PC-3 (cell line): ENCODE measurements around the gene STPG2. TPM values are rescaled to one million over a fixed set of nuclear protein-coding genes. Genes with fewer than 3 reads are reported as not detected.

Source experiments
- ATAC-seq: fragments of 200-7000 bp; cut with Tn5 transposase; 2 replicates; pipeline ENCODE4 v1.9.1; 2020; ENCODE audit warnings: mild to moderate bottlenecking, moderate library complexity
- BruUV-seq: library from RNA; stranded (reverse); fragments of 400-500 nt; replicated peaks from 2 replicates; lab custom pipeline; 2021; lab: Mats Ljungman, UMichigan
- CTCF ChIA-PET: fragments of 300-600 bp; sonication (Branson Sonifier 250); formaldehyde crosslinking; loops from one replicate; lab custom pipeline; 2022; ENCODE audit warnings: antibody characterized with exemption; lab: Charles Lee
- POLR2A ChIA-PET: fragments of 300-600 bp; sonication (Branson Sonifier 250); formaldehyde crosslinking; loops from one replicate; lab custom pipeline; 2022; ENCODE audit warnings: antibody characterized with exemption; ENCODE audit not compliant: unreplicated experiment; lab: Charles Lee
- DNase-seq: peaks from one replicate; pipeline ENCODE4 v3.0.0-alpha.2; 2015
- H2AFZ ChIP-seq: fragments of 300-600 bp; sonication (generic); 2 replicates; pipeline ENCODE4 v1.6.0; 2016; ENCODE audit warnings: antibody characterized with exemption, low read length
- H3F3A ChIP-seq: fragments of 300-600 bp; sonication (generic); one replicate; pipeline ENCODE4 v1.6.0; 2017; ENCODE audit warnings: antibody characterized with exemption, low read length, control low read depth, mild to moderate bottlenecking; ENCODE audit not compliant: unreplicated experiment
- H3K27ac ChIP-seq: fragments of 300-600 bp; sonication (generic); 2 replicates; pipeline ENCODE4 v1.5.1; 2016; ENCODE audit warnings: mild to moderate bottlenecking, low read length
- H3K27me3 ChIP-seq: fragments of 300-600 bp; sonication (generic); 2 replicates; pipeline ENCODE4 v1.6.1; 2016; ENCODE audit warnings: low read length, mixed read lengths
- H3K36me3 ChIP-seq: fragments of 300-600 bp; sonication (generic); 2 replicates; pipeline ENCODE4 v1.6.1; 2016; ENCODE audit warnings: low read depth, mixed run types, low read length, mixed read lengths
- H3K4me1 ChIP-seq: fragments of 300-600 bp; sonication (generic); 2 replicates; pipeline ENCODE4 v1.5.1; 2016; ENCODE audit warnings: low read length; ENCODE audit not compliant: insufficient read depth
- H3K4me2 ChIP-seq: fragments of 300-600 bp; sonication (generic); 2 replicates; pipeline ENCODE4 v1.6.0; 2016; ENCODE audit warnings: low read length
- H3K4me3 ChIP-seq: fragments of 300-600 bp; sonication (generic); 2 replicates; pipeline ENCODE4 v1.5.1; 2016; ENCODE audit warnings: mild to moderate bottlenecking, low read length, mixed read lengths
- H3K79me2 ChIP-seq: fragments of 300-600 bp; sonication (generic); 2 replicates; pipeline ENCODE4 v1.6.1; 2017; ENCODE audit warnings: low read length, mixed read lengths
- H3K9ac ChIP-seq: fragments of 300-600 bp; sonication (generic); 2 replicates; pipeline ENCODE4 v1.6.0; 2016; ENCODE audit warnings: mild to moderate bottlenecking, low read length
- H3K9me2 ChIP-seq: fragments of 300-600 bp; sonication (generic); replicated peaks from 2 replicates; pipeline ENCODE4 v1.6.1; 2016; ENCODE audit warnings: mixed run types, low read length, mixed read lengths
- H3K9me3 ChIP-seq: fragments of 300-600 bp; sonication (generic); 2 replicates; pipeline ENCODE4 v1.6.1; 2016; ENCODE audit warnings: low read length, mixed read lengths
- H4K20me1 ChIP-seq: fragments of 300-600 bp; sonication (generic); 2 replicates; pipeline ENCODE4 v1.6.1; 2016; ENCODE audit warnings: low read length, mixed read lengths
- EZH2 ChIP-seq: fragments of 300-600 bp; sonication (generic); IDR thresholded peaks from one replicate; pipeline ENCODE4 v1.6.1; 2017; ENCODE audit warnings: antibody characterized with exemption, mild to moderate bottlenecking, low read length; ENCODE audit not compliant: unreplicated experiment
- EZH2phosphoT487 ChIP-seq: fragments of 300-600 bp; sonication (generic); IDR thresholded peaks from 2 replicates; pipeline ENCODE4 v1.6.1; 2018; ENCODE audit warnings: mild to moderate bottlenecking, antibody characterized with exemption, low read length, borderline replicate concordance
- intact Hi-C: fragments of 100-400 bp; cut with micrococcal nuclease; formaldehyde crosslinking; loops from 2 replicates; pipeline ENCODE4 v1.9.0; 2023
- total RNA-seq: library from RNA; depleted of rRNA; stranded (reverse); fragments of >200 nt; gene quantifications from 2 replicates; pipeline ENCODE4 v1.2.3, GENCODE V29; 2014
- TF ChIP-seq, protein P1 (sequence below): fragments of 300-600 bp; sonication (generic); conservative IDR thresholded peaks from 2 replicates; pipeline ENCODE4 v1.5.1; 2017; ENCODE audit warnings: antibody characterized with exemption, low read depth, mild to moderate bottlenecking, low read length

The STPG2 gene
- total RNA-seq, 1 experiment from 2014 or later = not detected

- no peaks in the 10 kb centered on the region for H3K9me2 ChIP-seq
- ChIA-PET POLR2A (no interaction called here), CTCF (no interaction called here)
- no peaks in the 10 kb centered on the region for H3K4me1 ChIP-seq
- no peak overlapping the region for H3K4me3 ChIP-seq
- intact Hi-C loops = no loop called here
- no peaks in the 10 kb centered on the region for H3K27me3 ChIP-seq
- no peak overlapping the region for H3K4me2 ChIP-seq
- H4K20me1 ChIP-seq = no peaks in the 10 kb centered on the region
- H3K9ac ChIP-seq = no peak overlapping the region
- H3F3A ChIP-seq = no peaks in the 10 kb centered on the region
- ATAC-seq (no peak), DNase-seq (no peak)
- no peak overlapping the region for H3K27ac ChIP-seq
- BruUV-seq = no TSS peak
- no peaks in the 10 kb centered on the region for H3K79me2 ChIP-seq
- H2AFZ ChIP-seq = no peak overlapping the region
- no peaks in the 10 kb centered on the region for H3K9me3 ChIP-seq
- H3K36me3 ChIP-seq = no peaks in the 10 kb centered on the region
- no peak for TF ChIP-seq EZH2phosphoT487
These were observed 292.2 kb downstream of the STPG2 start for GRCh38 chr4:97851115-97851514.

DNA sequence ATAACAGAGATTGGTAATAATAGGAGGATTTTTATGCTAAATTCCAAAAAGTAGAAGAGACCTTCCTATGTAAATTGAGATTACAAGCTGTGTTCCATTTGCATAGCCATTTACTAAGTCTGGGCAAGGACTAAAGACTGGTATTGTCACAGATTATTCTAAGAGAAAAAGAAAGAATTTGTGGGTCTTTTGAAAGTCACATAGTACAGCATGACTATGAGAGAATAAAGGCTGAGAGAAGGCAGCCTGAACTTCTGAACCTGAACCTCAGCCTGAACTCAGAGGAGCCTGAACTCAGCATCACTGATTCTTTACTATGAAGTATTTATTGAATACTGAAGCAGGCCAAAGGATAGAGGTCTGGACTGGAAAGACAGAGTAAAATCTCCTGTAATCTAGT, 297.5 kb downstream of the STPG2 start:
- H3F3A ChIP-seq = no peaks in the 10 kb centered on the region
- no peak overlapping the region for H3K9ac ChIP-seq
- H3K79me2 ChIP-seq = no peaks in the 10 kb centered on the region
- TF ChIP-seq EZH2 (no peak), EZH2phosphoT487 (no peak)
- TF ChIP-seq, protein P1, sequence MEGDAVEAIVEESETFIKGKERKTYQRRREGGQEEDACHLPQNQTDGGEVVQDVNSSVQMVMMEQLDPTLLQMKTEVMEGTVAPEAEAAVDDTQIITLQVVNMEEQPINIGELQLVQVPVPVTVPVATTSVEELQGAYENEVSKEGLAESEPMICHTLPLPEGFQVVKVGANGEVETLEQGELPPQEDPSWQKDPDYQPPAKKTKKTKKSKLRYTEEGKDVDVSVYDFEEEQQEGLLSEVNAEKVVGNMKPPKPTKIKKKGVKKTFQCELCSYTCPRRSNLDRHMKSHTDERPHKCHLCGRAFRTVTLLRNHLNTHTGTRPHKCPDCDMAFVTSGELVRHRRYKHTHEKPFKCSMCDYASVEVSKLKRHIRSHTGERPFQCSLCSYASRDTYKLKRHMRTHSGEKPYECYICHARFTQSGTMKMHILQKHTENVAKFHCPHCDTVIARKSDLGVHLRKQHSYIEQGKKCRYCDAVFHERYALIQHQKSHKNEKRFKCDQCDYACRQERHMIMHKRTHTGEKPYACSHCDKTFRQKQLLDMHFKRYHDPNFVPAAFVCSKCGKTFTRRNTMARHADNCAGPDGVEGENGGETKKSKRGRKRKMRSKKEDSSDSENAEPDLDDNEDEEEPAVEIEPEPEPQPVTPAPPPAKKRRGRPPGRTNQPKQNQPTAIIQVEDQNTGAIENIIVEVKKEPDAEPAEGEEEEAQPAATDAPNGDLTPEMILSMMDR = no peak
- ChIA-PET POLR2A (no interaction called here), CTCF (no interaction called here)
- H3K36me3 ChIP-seq = no peaks in the 10 kb centered on the region
- no peak overlapping the region for H2AFZ ChIP-seq
- intact Hi-C loops = no loop called here
- no peak for DNase-seq
- H3K27ac ChIP-seq = no peak overlapping the region
- no TSS peak for BruUV-seq
- no peaks in the 10 kb centered on the region for H3K4me1 ChIP-seq
- H3K4me3 ChIP-seq = no peak overlapping the region
- no peaks in the 10 kb centered on the region for H4K20me1 ChIP-seq
- H3K9me3 ChIP-seq = no peaks in the 10 kb centered on the region
- no peak overlapping the region for H3K4me2 ChIP-seq
- H3K27me3 ChIP-seq = no peaks in the 10 kb centered on the region
- H3K9me2 ChIP-seq = no peaks in the 10 kb centered on the region
- ATAC-seq = no peak

DNA sequence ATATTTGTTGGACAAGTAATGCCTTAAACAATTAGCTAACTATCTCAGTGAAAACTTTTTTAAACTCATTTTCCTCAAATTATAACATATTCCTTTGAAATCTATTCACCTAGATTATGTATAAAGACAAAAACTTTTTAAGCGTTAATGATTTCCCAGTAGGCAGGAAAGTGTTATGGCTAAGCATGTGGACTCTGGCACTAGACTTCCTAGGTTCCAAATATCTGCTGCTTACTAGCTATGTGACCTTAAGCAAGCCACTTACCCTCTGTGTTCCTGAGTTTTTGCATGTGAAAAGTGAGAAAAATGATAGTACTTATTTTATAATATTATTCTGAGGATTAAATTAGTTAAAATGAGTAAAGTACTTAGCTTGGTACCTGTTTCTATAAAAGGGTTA, 301.8 kb downstream of the STPG2 start:
- Histone ChIP-seq H4K20me1 (no peaks in the 10 kb centered on the region), H3K79me2 (no peaks in the 10 kb centered on the region), H3K4me1 (no peaks in the 10 kb centered on the region), H3K36me3 (no peaks in the 10 kb centered on the region), H3K9me3 (no peaks in the 10 kb centered on the region), H3K27ac (no peak overlapping the region), H3K4me3 (no peak overlapping the region), H3K4me2 (no peak overlapping the region), H3K9me2 (no peaks in the 10 kb centered on the region), H3K27me3 (no peaks in the 10 kb centered on the region), H3F3A (no peaks in the 10 kb centered on the region), H2AFZ (no peak overlapping the region), H3K9ac (no peak overlapping the region)
- intact Hi-C loops = no loop called here
- POLR2A ChIA-PET = no interaction called here
- ATAC-seq (no peak), DNase-seq (no peak)
- CTCF ChIA-PET = no interaction called here
- BruUV-seq = no TSS peak
- TF ChIP-seq EZH2 (no peak), EZH2phosphoT487 (no peak)
- TF ChIP-seq, protein P1 = no peak
